H1 (cell line): ENCODE results near the gene AKT1. TPM values are rescaled to one million over a fixed set of nuclear protein-coding genes. Genes with fewer than 3 reads are reported as not detected.

ENCODE experiments used
- CTCF ChIP-seq, 3 experiments: IDR thresholded peaks; 1 replicate in 2 of 3; 2 replicates in 1 of 3; pipeline versions ENCODE4 v1.5.1 to v1.6.1; 2011; ENCODE audit warnings: low read length in 3 of 3, mild to moderate bottlenecking in 3 of 3, inconsistent platforms in 2 of 3, low read depth in 1 of 3, moderate library complexity in 1 of 3; ENCODE audit not compliant: insufficient read depth in 1 of 3; ENCODE audit errors: control extremely low read depth in 1 of 3
- polyA plus RNA-seq, 7 experiments: library from polyadenylated mRNA; depleted of rRNA in 3 of 7; stranded (reverse) in 5 of 7; unstranded in 2 of 7; fragments of >200 nt in 5 of 7; fragments of 200-250 nt in 2 of 7; gene quantifications; 1 replicate in 5 of 7; 2 replicates in 1 of 7; 4 replicates in 1 of 7; pipeline versions ENCODE4 v1.2.1 to v1.2.3, GENCODE V29; 2011 to 2013; ENCODE audit warnings: missing spikeins in 2 of 7, mixed read lengths in 2 of 7
- total RNA-seq: library from RNA; stranded (reverse); fragmentation: NEBNext Ultra II Directional; extraction: Animal tissue kit (Norgen Biotek cat#: 25700); gene quantifications from 2 replicates; pipeline ENCODE4 v1.2.1, GENCODE V29; 2021

AKT1 gene
- total and polyA plus RNA-seq, 2 of the 8 experiments (the other 6 are each of a cell fraction or from before 2014, with no cell fraction given) = 68.1 to 71.5 TPM

DNA sequence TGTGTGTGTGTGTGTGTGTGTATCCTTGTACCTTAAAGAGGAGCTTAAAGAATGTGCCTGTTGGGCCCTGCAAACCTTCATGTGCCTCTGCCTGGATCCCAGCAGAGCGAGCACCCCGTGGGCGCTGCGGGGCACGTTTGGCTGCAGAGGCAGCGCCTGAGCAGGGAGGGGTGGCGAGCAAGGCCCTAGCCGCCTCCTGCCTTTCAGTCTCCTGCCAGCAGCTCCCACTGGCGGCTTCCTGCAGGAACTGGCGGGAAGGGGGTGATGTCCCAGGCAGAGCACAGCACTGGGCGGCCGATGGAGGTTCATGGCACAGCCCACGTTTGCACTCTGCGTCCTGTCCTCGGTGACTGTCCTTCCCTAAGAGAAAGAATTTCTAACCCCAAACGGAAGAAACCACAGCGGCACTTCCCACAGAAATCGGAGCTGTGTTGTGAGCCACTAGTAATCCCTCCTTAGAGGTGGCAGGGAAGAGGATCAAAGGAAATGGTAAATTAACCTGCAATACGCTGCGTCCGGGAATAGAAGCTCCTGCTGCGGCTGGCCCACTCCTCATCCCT is 25.2 kb upstream of the AKT1 start (continued):
- peak; percentile 67 to 73 (median 69) for TF ChIP-seq CTCF (IDR thresholded peaks at IDR 0.05; ENCODE audit: control extremely low read depth in 1 of 3, insufficient read depth in 1 of 3, low read depth in 1 of 3, low read length in 3 of 3)
- TF ChIP-seq, all 59 proteins: peak for 5
